A549 (cell line): Measurements from ENCODE around the gene CMBL. TPM values are rescaled to one million over a fixed set of nuclear protein-coding genes. Genes with fewer than 3 reads are reported as not detected.

Experiments
- ATAC-seq, 2 experiments: fragments of 200-7000 bp in 1 of 2; fragments of >200 bp in 1 of 2; cut with Nextera tagmentation in 1 of 2; cut with Tn5 transposase in 1 of 2; 3 replicates each; pipeline versions ENCODE4 v1.8.0 to v1.9.1; 2018 to 2020; ENCODE audit warnings: mild to moderate bottlenecking in 1 of 2, moderate library complexity in 1 of 2
- CTCF ChIA-PET: fragments of 300-600 bp; sonication (Branson Sonifier 250); formaldehyde crosslinking; extraction: SDS; loops from one replicate; lab custom pipeline; 2021; ENCODE audit warnings: antibody characterized with exemption, inconsistent platforms; lab: Yijun Ruan, JAX
- POLR2A ChIA-PET: fragments of 350-600 bp; formaldehyde crosslinking; extraction: SDS; loops from one replicate; lab custom pipeline; 2021; ENCODE audit warnings: antibody characterized with exemption, inconsistent platforms; lab: Yijun Ruan, JAX
- DNase-seq, 2 experiments: peaks; one replicate each; pipeline versions ENCODE4 v3.0.0 to v3.0.0-alpha.2; 2011 to 2016; ENCODE audit warnings: low read depth in 1 of 2, low spot score in 1 of 2
- FAIRE-seq: peaks from 2 replicates; lab custom pipeline; 2011; peaks lifted over from hg19 to GRCh38; lab: Jason Lieb, UNC
- H3K27ac ChIP-seq, 2 experiments: fragments of >200 bp; sonication (Bioruptor Twin); formaldehyde crosslinking; 3 replicates each; pipeline ENCODE4 v1.5.1; 2016 to 2017
- H3K4me1 ChIP-seq: fragments of >200 bp; sonication (Bioruptor Twin); formaldehyde crosslinking; 3 replicates; pipeline ENCODE4 v1.6.1; 2016
- H3K4me2 ChIP-seq: fragments of >200 bp; sonication (Bioruptor Twin); formaldehyde crosslinking; 3 replicates; pipeline ENCODE4 v1.6.1; 2016
- H3K4me3 ChIP-seq: fragments of >200 bp; sonication (Bioruptor Twin); formaldehyde crosslinking; 3 replicates; pipeline ENCODE4 v1.5.1; 2016
- H3K9me3 ChIP-seq: fragments of >200 bp; sonication (Bioruptor Twin); formaldehyde crosslinking; 3 replicates; pipeline ENCODE4 v1.6.1; 2016
- CBX2 ChIP-seq: fragments of 200-600 bp; sonication (generic); IDR thresholded peaks from 2 replicates; pipeline ENCODE4 v1.6.1; 2016; ENCODE audit warnings: low read depth, mild to moderate bottlenecking, borderline replicate concordance
- CHD4 ChIP-seq: fragments of 200-600 bp; sonication (generic); IDR thresholded peaks from 2 replicates; pipeline ENCODE4 v1.6.1; 2016; ENCODE audit warnings: antibody characterized with exemption, mild to moderate bottlenecking, borderline replicate concordance
- CTCF ChIP-seq: fragments of >200 bp; sonication (Bioruptor Twin); formaldehyde crosslinking; IDR thresholded peaks from 3 replicates; pipeline ENCODE4 v1.5.1; 2016
- EHF ChIP-seq: fragments of 250-450 bp; sonication (Bioruptor Pico); IDR thresholded peaks from 2 replicates; pipeline ENCODE4 v1.5.0; 2020; ENCODE audit warnings: mild to moderate bottlenecking
- ELK1 ChIP-seq: fragments of 150-350 bp; IDR thresholded peaks from 2 replicates; pipeline ENCODE4 v1.6.1; 2014; ENCODE audit warnings: low read depth, mild to moderate bottlenecking, low read length
- FOXS1 ChIP-seq: fragments of 250-450 bp; sonication (Bioruptor Pico); IDR thresholded peaks from 2 replicates; pipeline ENCODE4 v1.5.0; 2020; ENCODE audit warnings: mild to moderate bottlenecking, moderate library complexity
- HES2 ChIP-seq: fragments of >200 bp; sonication (Bioruptor Twin); formaldehyde crosslinking; IDR thresholded peaks from 2 replicates; pipeline ENCODE4 v1.6.1; 2016
- HOXB13 ChIP-seq: fragments of 250-450 bp; sonication (Bioruptor Pico); IDR thresholded peaks from 2 replicates; pipeline ENCODE4 v1.5.0; 2020; ENCODE audit warnings: low read depth, mild to moderate bottlenecking, moderate library complexity
- HOXB5 ChIP-seq: fragments of 250-450 bp; sonication (Bioruptor Pico); IDR thresholded peaks from 2 replicates; pipeline ENCODE4 v1.5.0; 2020; ENCODE audit warnings: mild to moderate bottlenecking, moderate library complexity
- JUNB ChIP-seq: fragments of >200 bp; sonication (Bioruptor Twin); formaldehyde crosslinking; IDR thresholded peaks from 2 replicates; pipeline ENCODE4 v1.6.1; 2016
- KDM5A ChIP-seq: fragments of 200-600 bp; sonication (generic); IDR thresholded peaks from 2 replicates; pipeline ENCODE4 v1.6.1; 2016; ENCODE audit warnings: antibody characterized with exemption, mild to moderate bottlenecking
- MYC ChIP-seq: IDR thresholded peaks from 2 replicates; pipeline ENCODE4 v1.6.1; 2012; ENCODE audit warnings: mild to moderate bottlenecking, inconsistent platforms, low read length, improper control_type of control experiment, borderline replicate concordance
- NFE2L2 ChIP-seq: fragments of 150-350 bp; conservative IDR thresholded peaks from 2 replicates; pipeline ENCODE4 v1.6.1; 2014; ENCODE audit warnings: low read length
- PBX3 ChIP-seq: IDR thresholded peaks from 2 replicates; pipeline ENCODE4 v1.6.1; 2012
- POLR2A ChIP-seq: IDR thresholded peaks from 2 replicates; pipeline ENCODE4 v1.6.1; 2012; ENCODE audit warnings: mild to moderate bottlenecking, low read length
- RAD21 ChIP-seq, 2 experiments: fragments of >200 bp in 1 of 2; sonication (Bioruptor Twin) in 1 of 2; formaldehyde crosslinking in 1 of 2; IDR thresholded peaks in 1 of 2; conservative IDR thresholded peaks in 1 of 2; 2 replicates in 1 of 2; 3 replicates in 1 of 2; pipeline ENCODE4 v1.6.1; 2012 to 2018; ENCODE audit warnings: inconsistent platforms in 1 of 2
- RARB ChIP-seq: fragments of 250-450 bp; sonication (Bioruptor Pico); IDR thresholded peaks from 2 replicates; pipeline ENCODE4 v1.8.0; 2021; ENCODE audit warnings: mild to moderate bottlenecking, moderate library complexity
- REST ChIP-seq: fragments of 200-600 bp; sonication (generic); IDR thresholded peaks from 2 replicates; pipeline ENCODE4 v1.6.1; 2016; ENCODE audit warnings: antibody characterized with exemption, mild to moderate bottlenecking, moderate library complexity
- SREBF2 ChIP-seq: fragments of 450-650 bp; IDR thresholded peaks from 2 replicates; pipeline ENCODE4 v1.6.1; 2014; ENCODE audit warnings: mild to moderate bottlenecking, moderate library complexity
- ZFP36 ChIP-seq: fragments of 450-650 bp; IDR thresholded peaks from 2 replicates; pipeline ENCODE4 v1.6.1; 2014; ENCODE audit warnings: borderline replicate concordance; ENCODE audit not compliant: partially characterized antibody
- ZSCAN20 ChIP-seq: fragments of 250-450 bp; sonication (Bioruptor Pico); IDR thresholded peaks from 2 replicates; pipeline ENCODE4 v1.8.0; 2022; ENCODE audit warnings: mild to moderate bottlenecking, moderate library complexity
- WGBS: methylation state at CpG from one replicate; pipeline ENCODE4 v1.1.6; 2017; ENCODE audit errors: missing lambda C conversion rate; 5-methylcytosine and 5-hydroxymethylcytosine counted together
- polyA plus RNA-seq, 4 experiments: library from polyadenylated mRNA; depleted of rRNA in 3 of 4; stranded (reverse); fragments of >200 nt; fragmentation: RNase III in 1 of 4; extraction: RNeasy Plus Mini Kit Qiagen cat#74134 plus additional on column Dnase treatment in 1 of 4; gene quantifications; 2 replicates in 3 of 4; 3 replicates in 1 of 4; pipeline ENCODE4 v1.2.3, GENCODE V29; 2011 to 2017

The CMBL gene
- polyA plus RNA-seq, 2 of the 4 experiments (the other 2 are of a cell fraction): 23.5 to 32.6 TPM

GRCh38 chr5:10262995-10263394 lies 44.7 kb downstream of the CMBL start:
- Histone ChIP-seq H3K9me3 (no peaks in the 10 kb centered on the region), H3K27ac (no peak overlapping the region), H3K4me1 (peaks cover 11% of the 10 kb centered on the region), H3K4me3 (no peak overlapping the region)
- FAIRE-seq: no peak
- DNase-seq: no peak
- WGBS: 93% methylated on average over 11 of the region's 11 CpGs
- no peak for TF ChIP-seq CHD4
- no peak for TF ChIP-seq MYC
- TF ChIP-seq HES2: no peak
- no peak for TF ChIP-seq PBX3
- TF ChIP-seq RAD21 (conservative IDR thresholded peaks at IDR 0.05 in 1 of 2, IDR thresholded peaks at IDR 0.05 in 1 of 2): no peak
- no peak for TF ChIP-seq CTCF
- no peak for TF ChIP-seq ELK1
- no peak for TF ChIP-seq NFE2L2
- no peak for TF ChIP-seq ZFP36
- TF ChIP-seq, all 56 proteins: peak for 0
- POLR2A ChIA-PET: interaction anchor here (4.4 kb wide), 1 partner anchor 12 kb away, joined by 29 read pairs; the partner anchor contains the start of genes ATPSCKMT and CCT5
- no peak overlapping the region for H3K4me2 ChIP-seq
- CTCF ChIA-PET: interaction anchor here (2.8 kb wide), 1 partner anchor 11 kb away, joined by 7 read pairs; no protein-coding TSS in a partner anchor
- no peak for ATAC-seq

GRCh38 chr5:10262121-10262774 lies 45.5 kb downstream of the CMBL start:
- ATAC-seq: no peak
- ChIA-PET POLR2A (interaction anchor here (4.4 kb wide), 1 partner anchor 12 kb away, joined by 29 read pairs; the partner anchor contains the start of genes ATPSCKMT and CCT5), CTCF (interaction anchor here (2.8 kb wide), 1 partner anchor 11 kb away, joined by 7 read pairs; no protein-coding TSS in a partner anchor)
- no peak overlapping the region for H3K27ac ChIP-seq
- DNase-seq: no peak
- WGBS: 84% methylated on average over 18 of the region's 18 CpGs
- H3K4me1 ChIP-seq: peaks cover 4% of the 10 kb centered on the region
- no peaks in the 10 kb centered on the region for H3K9me3 ChIP-seq
- H3K4me2 ChIP-seq: no peak overlapping the region
- FAIRE-seq: no peak
- H3K4me3 ChIP-seq: no peak overlapping the region
- TF ChIP-seq ELK1 (no peak), POLR2A (no peak), HOXB5 (no peak), HOXB13 (no peak), REST (no peak), CTCF (no peak), RARB (no peak), JUNB (no peak), EHF (CRISPR knock-in tag) (no peak), CBX2 (no peak), SREBF2 (no peak), FOXS1 (CRISPR knock-in tag) (no peak), KDM5A (no peak), RAD21 (conservative IDR thresholded peaks at IDR 0.05 in 1 of 2, IDR thresholded peaks at IDR 0.05 in 1 of 2) (no peak), ZSCAN20 (CRISPR knock-in tag) (no peak)
